Astrocyte of the spinal cord (primary cell): ENCODE results near the gene TAS2R19.
A peak's percentile ranks its signal among the peaks of the same experiment; 100 is the strongest.

Source experiments
- DNase-seq: peaks from one replicate; pipeline ENCODE4 v3.0.0; 2011; ENCODE audit warnings: low read depth, low spot score
- H3K4me3 ChIP-seq: 2 replicates; pipeline ENCODE4 v1.5.1; 2011; ENCODE audit warnings: low read depth, mild to moderate bottlenecking, low read length, moderate library complexity
- in situ Hi-C: cut with HindIII; loops from 2 replicates; pipeline ENCODE4 v1.10.0; 2017; ENCODE audit warnings: low sequenced_read_pairs
- TF ChIP-seq, protein P1 (sequence below): IDR thresholded peaks from 2 replicates; pipeline ENCODE4 v1.5.1; 2012; ENCODE audit warnings: low read depth, mild to moderate bottlenecking, low read length, inconsistent platforms

TAS2R19 gene

DNA sequence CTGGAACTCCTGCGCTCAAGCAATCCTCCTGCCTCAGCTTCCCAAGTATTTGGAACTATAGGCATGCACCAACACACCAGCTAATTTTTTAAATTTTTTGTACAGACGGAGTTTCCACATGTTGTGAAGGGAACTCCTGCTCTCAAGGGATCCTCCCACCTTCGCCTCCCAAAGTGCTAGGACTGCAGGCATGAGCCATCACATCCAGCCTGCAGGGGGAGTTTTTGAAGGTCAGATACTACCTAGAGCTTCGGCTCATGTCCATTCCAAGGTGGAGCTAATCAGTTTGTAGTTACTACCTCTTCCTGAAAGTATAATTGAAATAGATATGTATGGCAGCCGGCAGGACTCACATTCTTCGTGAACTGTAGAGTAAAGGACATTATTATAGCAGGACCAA is 3.7 kb upstream of the TAS2R19 start:
- DNase-seq: no peak
- H3K4me3 ChIP-seq: no peak overlapping the region
- TF ChIP-seq, protein P1, sequence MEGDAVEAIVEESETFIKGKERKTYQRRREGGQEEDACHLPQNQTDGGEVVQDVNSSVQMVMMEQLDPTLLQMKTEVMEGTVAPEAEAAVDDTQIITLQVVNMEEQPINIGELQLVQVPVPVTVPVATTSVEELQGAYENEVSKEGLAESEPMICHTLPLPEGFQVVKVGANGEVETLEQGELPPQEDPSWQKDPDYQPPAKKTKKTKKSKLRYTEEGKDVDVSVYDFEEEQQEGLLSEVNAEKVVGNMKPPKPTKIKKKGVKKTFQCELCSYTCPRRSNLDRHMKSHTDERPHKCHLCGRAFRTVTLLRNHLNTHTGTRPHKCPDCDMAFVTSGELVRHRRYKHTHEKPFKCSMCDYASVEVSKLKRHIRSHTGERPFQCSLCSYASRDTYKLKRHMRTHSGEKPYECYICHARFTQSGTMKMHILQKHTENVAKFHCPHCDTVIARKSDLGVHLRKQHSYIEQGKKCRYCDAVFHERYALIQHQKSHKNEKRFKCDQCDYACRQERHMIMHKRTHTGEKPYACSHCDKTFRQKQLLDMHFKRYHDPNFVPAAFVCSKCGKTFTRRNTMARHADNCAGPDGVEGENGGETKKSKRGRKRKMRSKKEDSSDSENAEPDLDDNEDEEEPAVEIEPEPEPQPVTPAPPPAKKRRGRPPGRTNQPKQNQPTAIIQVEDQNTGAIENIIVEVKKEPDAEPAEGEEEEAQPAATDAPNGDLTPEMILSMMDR: no peak
- in situ Hi-C loops: no loop called here

- DNase-seq: no peak
- no peak overlapping the region for H3K4me3 ChIP-seq
- TF ChIP-seq, protein P1: no peak
- in situ Hi-C loops: no loop called here
Observed at GRCh38 chr12:11023387-11023786, 967 bp upstream of the TAS2R19 start.

DNA sequence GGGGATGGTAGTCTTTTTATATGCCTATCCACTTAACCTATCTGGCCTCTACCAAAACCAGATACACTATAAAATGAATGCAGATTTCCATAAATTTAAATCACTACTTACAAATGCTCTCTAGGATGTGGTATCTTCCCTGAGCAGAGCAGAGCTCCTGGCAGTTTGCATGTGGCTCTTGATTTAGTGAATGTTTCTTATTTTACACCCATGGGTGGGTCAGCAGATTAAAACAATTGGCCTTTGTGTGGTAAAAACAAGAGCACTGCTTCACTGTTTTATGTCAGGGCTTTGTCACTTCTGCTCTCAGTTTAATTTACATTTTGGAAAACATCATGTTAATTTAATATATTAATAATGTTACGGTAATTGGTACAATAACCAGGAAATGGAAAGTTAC is 5.5 kb downstream of the TAS2R19 start:
- in situ Hi-C loops: no loop called here
- TF ChIP-seq, protein P1: no peak
- no peak overlapping the region for H3K4me3 ChIP-seq
- no peak for DNase-seq

GRCh38 chr12:11015775-11016430 is 6.5 kb downstream of the TAS2R19 start:
- TF ChIP-seq, protein P1: no peak
- in situ Hi-C loops: no loop called here
- no peak for DNase-seq
- no peak overlapping the region for H3K4me3 ChIP-seq

- no peak overlapping the region for H3K4me3 ChIP-seq
- TF ChIP-seq, protein P1: no peak
- in situ Hi-C loops: no loop called here
- peak; percentile 7 for DNase-seq
Observed at GRCh38 chr12:11014234-11014633, 8.2 kb downstream of the TAS2R19 start.

- no peak for DNase-seq
- H3K4me3 ChIP-seq: no peak overlapping the region
- in situ Hi-C loops: no loop called here
- TF ChIP-seq, protein P1: no peak
Observed at GRCh38 chr12:11007608-11008007, 14.8 kb downstream of the TAS2R19 start.
